Hepatocyte (in vitro differentiated cells): ENCODE measurements around the gene ARHGAP6.

ENCODE experiments used
- CTCF ChIP-seq: fragments of 200-600 bp; sonication (generic); IDR thresholded peaks from 2 replicates; pipeline ENCODE4 v1.5.1; 2016; ENCODE audit warnings: antibody characterized with exemption, mild to moderate bottlenecking; ENCODE audit not compliant: poor library complexity
- EZH2 ChIP-seq: fragments of 200-600 bp; sonication (generic); IDR thresholded peaks from 2 replicates; pipeline ENCODE4 v1.6.1; 2016; ENCODE audit warnings: antibody characterized with exemption, mild to moderate bottlenecking, borderline replicate concordance

- TF ChIP-seq CTCF (no peak), EZH2 (no peak)
Measured at GRCh38 chrX:11209798-11210414, 455.8 kb downstream of the ARHGAP6 start.
